ENCODE measurements around the gene PWWP2B.

DNA sequence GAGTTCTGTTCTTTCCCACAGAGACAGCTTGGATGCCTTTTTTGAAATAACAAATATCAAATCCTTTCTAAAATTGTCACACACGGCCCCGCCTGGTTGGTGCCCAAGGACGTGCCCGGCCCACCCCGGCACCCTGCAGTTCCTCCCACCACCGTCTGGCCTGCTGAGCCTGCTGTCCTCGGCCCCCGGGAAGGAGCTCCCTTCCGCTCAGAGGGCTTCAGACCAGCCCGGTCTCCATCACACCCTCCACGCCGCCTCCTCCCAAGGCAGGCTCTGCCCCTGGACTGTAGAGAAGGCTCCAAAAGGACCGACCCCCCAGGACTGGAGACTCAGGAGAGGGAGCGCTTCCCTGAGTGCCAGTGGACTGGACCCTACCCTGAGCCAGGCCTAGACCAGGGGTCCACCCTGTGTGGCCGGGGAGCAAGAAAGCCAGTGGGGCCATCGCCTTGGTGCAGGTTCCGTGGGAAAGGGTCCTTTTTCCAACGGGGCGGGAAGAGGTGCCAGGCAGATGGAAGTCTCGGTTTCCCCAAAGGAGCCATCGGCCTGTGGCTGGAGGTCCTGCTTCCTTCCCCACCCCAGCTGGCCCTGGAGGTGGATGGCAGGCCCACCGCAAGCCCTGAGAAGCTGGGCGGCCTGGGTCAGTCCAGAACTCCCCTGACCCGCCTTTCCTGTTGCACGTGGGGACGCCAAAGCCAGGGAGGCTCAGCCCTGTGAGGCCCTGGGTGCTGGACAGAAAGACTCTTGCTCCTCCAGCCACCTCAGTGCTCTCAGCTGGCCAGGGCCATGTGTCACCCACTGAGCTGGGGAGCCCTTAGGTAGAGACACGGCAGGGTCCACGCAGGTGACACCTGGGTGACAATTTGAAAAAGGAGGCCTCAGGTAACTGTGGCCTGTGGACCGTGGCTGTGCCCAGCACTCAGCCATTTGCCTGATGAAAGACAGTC is 69.8 kb downstream of the PWWP2B start:
- peak in 2 of 6 experiments; percentile 7 to 13 for TF ChIP-seq CTCF (IDR thresholded peaks at IDR 0.05)
- TF ChIP-seq POLR2A (IDR thresholded peaks at IDR 0.05), result no peak

Measured in esophagus squamous epithelium (tissue), 4 donors.